ENCODE data around the gene TMED1. TPM values are rescaled to one million over a fixed set of nuclear protein-coding genes. Genes with fewer than 3 reads are reported as not detected.

TMED1 gene
- total and polyA plus RNA-seq, 3 experiments from 2014 or later, result 15.7 to 29.9 (median 16.6) TPM

- H3K36me3 ChIP-seq (ENCODE audit: insufficient read depth, low read length), result peaks cover 22% of the 10 kb centered on the region
- DNase-seq, result no peak
- Mint-ChIP-seq H3K27me3 (peaks cover 0 to 4% of the 10 kb centered on the region in 2 donors), H3K27ac (peak overlapping the region in 1 of 8 donors; percentile 47), H3K4me3 (no peak overlapping the region), H3K36me3 (peaks cover 0 to 76% (median 3%) of the 10 kb centered on the region in 3 donors), H3K4me1 (no peaks in the 10 kb centered on the region), H3K9me3 (no peaks in the 10 kb centered on the region)
- ChIA-PET CTCF (interaction anchor here (1.0 to 1.3 kb wide), 3 partner anchors 26 to 113 kb away, joined by 4 to 6 read pairs (median 4); partner anchors contain the start of gene DNM2), POLR2A (no interaction called here)
- H3K4me3 ChIP-seq (ENCODE audit: low read length), result no peak overlapping the region
- no peaks in the 10 kb centered on the region for H3K4me1 ChIP-seq (ENCODE audit: insufficient read depth, low read length)
- no peak overlapping the region for H3K27ac ChIP-seq (ENCODE audit: low read depth, low read length)
- H3K27me3 ChIP-seq (ENCODE audit: insufficient read depth, low read length, poor library complexity, severe bottlenecking), result no peaks in the 10 kb centered on the region
- no peaks in the 10 kb centered on the region for H3K9me3 ChIP-seq (ENCODE audit: low read length)
These were observed 6.0 kb downstream of the TMED1 start for GRCh38 chr19:10829967-10830366.

DNA sequence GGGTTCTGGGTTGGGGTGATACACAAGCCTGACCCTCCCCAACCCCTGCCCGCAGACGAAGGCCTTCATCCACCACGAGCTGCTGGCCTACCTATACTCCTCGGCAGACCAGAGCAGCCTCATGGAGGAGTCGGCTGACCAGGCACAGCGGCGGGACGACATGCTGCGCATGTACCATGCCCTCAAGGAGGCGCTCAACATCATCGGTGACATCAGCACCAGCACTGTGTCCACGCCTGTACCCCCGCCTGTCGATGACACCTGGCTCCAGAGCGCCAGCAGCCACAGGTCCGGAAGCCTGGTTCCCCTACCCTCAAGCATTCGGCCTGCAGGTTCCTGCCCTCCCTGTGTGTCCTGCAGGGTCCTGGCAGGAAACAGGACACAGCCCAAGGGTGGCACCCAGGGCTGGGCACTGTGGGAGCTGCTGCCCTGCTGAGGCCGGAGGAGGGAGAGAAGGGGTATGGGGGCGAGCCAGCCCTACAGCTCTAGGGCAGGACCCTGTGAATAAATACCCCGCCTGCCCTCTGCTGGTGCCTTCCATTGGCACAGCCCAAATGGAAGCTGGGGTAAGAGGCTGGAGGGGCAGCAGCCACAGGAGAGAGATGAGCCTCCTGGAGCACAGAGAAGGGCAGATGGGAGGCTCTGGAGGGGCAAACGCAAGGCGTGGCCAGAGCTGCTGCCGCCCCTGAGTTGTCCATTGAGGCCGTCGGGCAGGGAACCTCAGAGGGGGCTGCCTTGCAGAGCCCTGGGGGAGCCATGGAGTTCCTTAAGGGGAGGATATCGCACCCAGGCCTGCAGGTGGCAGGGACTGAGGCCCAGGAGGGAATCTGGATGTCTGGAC is 6.8 kb downstream of the TMED1 start:
- Mint-ChIP-seq H3K27ac (peak overlapping the region in 1 of 8 donors; percentile 73), H3K36me3 (peaks cover 0 to 83% (median 5%) of the 10 kb centered on the region in 3 donors), H3K4me1 (no peaks in the 10 kb centered on the region), H3K4me3 (no peak overlapping the region), H3K27me3 (peaks cover 0 to 4% of the 10 kb centered on the region in 2 donors), H3K9me3 (no peaks in the 10 kb centered on the region)
- Histone ChIP-seq H3K4me3 (ENCODE audit: low read length) (no peak overlapping the region), H3K27me3 (ENCODE audit: insufficient read depth, low read length, poor library complexity, severe bottlenecking) (no peaks in the 10 kb centered on the region), H3K27ac (ENCODE audit: low read depth, low read length) (no peak overlapping the region), H3K9me3 (ENCODE audit: low read length) (no peaks in the 10 kb centered on the region), H3K4me1 (ENCODE audit: insufficient read depth, low read length) (no peaks in the 10 kb centered on the region), H3K36me3 (ENCODE audit: insufficient read depth, low read length) (peaks cover 29% of the 10 kb centered on the region)
- ChIA-PET POLR2A (no interaction called here), CTCF (interaction anchor here (0.5 to 1.3 kb wide), 4 partner anchors 25 to 155 kb away, joined by 4 to 6 read pairs (median 5); partner anchors contain the start of gene DNM2)
- DNase-seq, result no peak

GRCh38 chr19:10826846-10827245 is 9.2 kb downstream of the TMED1 start:
- CTCF ChIA-PET, result interaction anchor here (1.6 kb wide), 1 partner anchor 127 kb away, joined by 3 read pairs; no protein-coding TSS in a partner anchor
- H3K27ac Mint-ChIP-seq, result peak overlapping the region in 2 of 8 donors; percentile 21 to 48

GRCh38 chr19:10826231-10826630 is 9.8 kb downstream of the TMED1 start:
- H3K36me3 ChIP-seq (ENCODE audit: insufficient read depth, low read length), result peaks cover 35% of the 10 kb centered on the region
- peak overlapping the region in 2 of 8 donors; percentile 46 to 70 for H3K27ac Mint-ChIP-seq
- H3K9me3 Mint-ChIP-seq, result no peaks in the 10 kb centered on the region
- no peaks in the 10 kb centered on the region for H3K4me1 ChIP-seq (ENCODE audit: insufficient read depth, low read length)
- CTCF ChIA-PET, result interaction anchor here (1.6 kb wide), 1 partner anchor 126 kb away, joined by 3 read pairs; no protein-coding TSS in a partner anchor
- H3K27ac ChIP-seq (ENCODE audit: low read depth, low read length), result no peak overlapping the region
- no peaks in the 10 kb centered on the region for H3K27me3 ChIP-seq (ENCODE audit: insufficient read depth, low read length, poor library complexity, severe bottlenecking)
- H3K27me3 Mint-ChIP-seq, result no peaks in the 10 kb centered on the region
- no peak for DNase-seq
- H3K4me3 Mint-ChIP-seq, result no peak overlapping the region
- H3K4me3 ChIP-seq (ENCODE audit: low read length), result no peak overlapping the region
- H3K36me3 Mint-ChIP-seq, result peaks cover 0 to 77% (median 5%) of the 10 kb centered on the region in 3 donors
- H3K9me3 ChIP-seq (ENCODE audit: low read length), result no peaks in the 10 kb centered on the region
- H3K4me1 Mint-ChIP-seq, result no peaks in the 10 kb centered on the region
- POLR2A ChIA-PET, result interaction anchor here (0.6 kb wide), 1 partner anchor 40 kb away, joined by 4 read pairs; no protein-coding TSS in a partner anchor

More at GRCh38 chr19:10826846-10827245, 9.2 kb downstream of the TMED1 start:
- Mint-ChIP-seq H3K9me3 (no peaks in the 10 kb centered on the region), H3K4me3 (no peak overlapping the region), H3K36me3 (peaks cover 0 to 79% (median 5%) of the 10 kb centered on the region in 3 donors), H3K4me1 (no peaks in the 10 kb centered on the region), H3K27me3 (no peaks in the 10 kb centered on the region)
- Histone ChIP-seq H3K9me3 (ENCODE audit: low read length) (no peaks in the 10 kb centered on the region), H3K27ac (ENCODE audit: low read depth, low read length) (no peak overlapping the region), H3K4me1 (ENCODE audit: insufficient read depth, low read length) (no peaks in the 10 kb centered on the region), H3K27me3 (ENCODE audit: insufficient read depth, low read length, poor library complexity, severe bottlenecking) (no peaks in the 10 kb centered on the region), H3K4me3 (ENCODE audit: low read length) (no peak overlapping the region), H3K36me3 (ENCODE audit: insufficient read depth, low read length) (peaks cover 35% of the 10 kb centered on the region)
- no peak for DNase-seq
- POLR2A ChIA-PET, result interaction anchor here (0.6 kb wide), 1 partner anchor 39 kb away, joined by 4 read pairs; no protein-coding TSS in a partner anchor

GRCh38 chr19:10823690-10824089 is 12.3 kb downstream of the TMED1 start:
- Histone ChIP-seq H3K4me1 (ENCODE audit: insufficient read depth, low read length) (no peaks in the 10 kb centered on the region), H3K27me3 (ENCODE audit: insufficient read depth, low read length, poor library complexity, severe bottlenecking) (no peaks in the 10 kb centered on the region), H3K36me3 (ENCODE audit: insufficient read depth, low read length) (peaks cover 37% of the 10 kb centered on the region), H3K27ac (ENCODE audit: low read depth, low read length) (no peak overlapping the region), H3K9me3 (ENCODE audit: low read length) (no peaks in the 10 kb centered on the region), H3K4me3 (ENCODE audit: low read length) (no peak overlapping the region)
- no peaks in the 10 kb centered on the region for H3K27me3 Mint-ChIP-seq
- ChIA-PET POLR2A (no interaction called here), CTCF (no interaction called here)
- H3K4me1 Mint-ChIP-seq, result peaks cover 0 to 5% (median 4%) of the 10 kb centered on the region in 3 donors
- H3K9me3 Mint-ChIP-seq, result no peaks in the 10 kb centered on the region
- DNase-seq, result no peak
- peak overlapping the region in 2 of 8 donors; percentile 11 to 50 for H3K27ac Mint-ChIP-seq
- H3K4me3 Mint-ChIP-seq, result no peak overlapping the region
- peaks cover 7 to 80% (median 8%) of the 10 kb centered on the region in 3 donors for H3K36me3 Mint-ChIP-seq

DNA sequence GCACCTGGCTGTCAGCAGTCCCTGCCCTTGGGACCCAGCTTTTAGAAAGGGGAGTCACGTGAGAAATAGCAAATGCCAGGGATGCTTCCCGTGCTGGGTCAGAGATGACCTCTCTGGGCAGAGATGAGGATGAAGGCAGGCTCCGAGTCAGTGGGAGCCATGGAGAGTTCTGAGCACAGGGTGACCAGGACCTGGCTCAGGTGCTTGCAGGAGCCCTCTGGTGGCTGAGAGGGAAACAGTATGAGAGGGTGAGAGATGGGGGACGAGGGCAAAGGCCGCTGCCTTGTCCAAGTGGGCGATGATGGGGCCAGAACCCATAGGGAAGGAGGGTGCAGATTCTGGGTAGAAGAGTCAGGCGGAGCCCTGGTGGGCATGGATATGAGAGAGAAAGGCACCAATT is 15.8 kb downstream of the TMED1 start:
- no peak overlapping the region for H3K4me3 ChIP-seq (ENCODE audit: low read length)
- H3K9me3 ChIP-seq (ENCODE audit: low read length), result no peaks in the 10 kb centered on the region
- ChIA-PET POLR2A (interaction anchor here (1.3 kb wide), 1 partner anchor 16 kb away, joined by 4 read pairs; the partner anchor contains the start of gene TMED1), CTCF (interaction anchor here (0.5 to 2.6 kb wide), 3 partner anchors 44 to 176 kb away, joined by 3 to 21 read pairs (median 3); partner anchors contain the start of gene DNM2)
- Mint-ChIP-seq H3K36me3 (peaks cover 6 to 63% (median 7%) of the 10 kb centered on the region in 3 donors), H3K9me3 (no peaks in the 10 kb centered on the region), H3K27ac (peak overlapping the region in 7 of 8 donors; percentile 12 to 92 (median 76)), H3K27me3 (no peaks in the 10 kb centered on the region), H3K4me3 (peak overlapping the region in 1 of 7 donors; percentile 49), H3K4me1 (peaks cover 2 to 5% (median 4%) of the 10 kb centered on the region in 3 donors)
- no peak overlapping the region for H3K27ac ChIP-seq (ENCODE audit: low read depth, low read length)
- H3K27me3 ChIP-seq (ENCODE audit: insufficient read depth, low read length, poor library complexity, severe bottlenecking), result no peaks in the 10 kb centered on the region
- no peaks in the 10 kb centered on the region for H3K4me1 ChIP-seq (ENCODE audit: insufficient read depth, low read length)
- no peak for DNase-seq
- peaks cover 27% of the 10 kb centered on the region for H3K36me3 ChIP-seq (ENCODE audit: insufficient read depth, low read length)

- no peak for DNase-seq
- ChIA-PET CTCF (no interaction called here), POLR2A (no interaction called here)
- Mint-ChIP-seq H3K27ac (peak overlapping the region in 7 of 8 donors; percentile 54 to 89 (median 76)), H3K27me3 (no peaks in the 10 kb centered on the region), H3K9me3 (no peaks in the 10 kb centered on the region), H3K36me3 (peaks cover 7 to 63% (median 7%) of the 10 kb centered on the region in 3 donors), H3K4me1 (peaks cover 10 to 12% (median 11%) of the 10 kb centered on the region in 3 donors), H3K4me3 (peak overlapping the region in 1 of 7 donors; percentile 8)
- no peaks in the 10 kb centered on the region for H3K9me3 ChIP-seq (ENCODE audit: low read length)
- no peak overlapping the region for H3K27ac ChIP-seq (ENCODE audit: low read depth, low read length)
- H3K36me3 ChIP-seq (ENCODE audit: insufficient read depth, low read length), result peaks cover 26% of the 10 kb centered on the region
- H3K27me3 ChIP-seq (ENCODE audit: insufficient read depth, low read length, poor library complexity, severe bottlenecking), result no peaks in the 10 kb centered on the region
- no peaks in the 10 kb centered on the region for H3K4me1 ChIP-seq (ENCODE audit: insufficient read depth, low read length)
- no peak overlapping the region for H3K4me3 ChIP-seq (ENCODE audit: low read length)
These were observed 16.6 kb downstream of the TMED1 start for GRCh38 chr19:10819124-10820060.

Measured in CD8-positive, alpha-beta memory T cell (primary cell).